Measurements from ENCODE around the gene CD82. TPM values are rescaled to one million over a fixed set of nuclear protein-coding genes. Genes with fewer than 3 reads are reported as not detected.

Gene CD82
- total RNA-seq, 2 experiments from 2014 or later = 1.2 to 6.4 TPM

DNA sequence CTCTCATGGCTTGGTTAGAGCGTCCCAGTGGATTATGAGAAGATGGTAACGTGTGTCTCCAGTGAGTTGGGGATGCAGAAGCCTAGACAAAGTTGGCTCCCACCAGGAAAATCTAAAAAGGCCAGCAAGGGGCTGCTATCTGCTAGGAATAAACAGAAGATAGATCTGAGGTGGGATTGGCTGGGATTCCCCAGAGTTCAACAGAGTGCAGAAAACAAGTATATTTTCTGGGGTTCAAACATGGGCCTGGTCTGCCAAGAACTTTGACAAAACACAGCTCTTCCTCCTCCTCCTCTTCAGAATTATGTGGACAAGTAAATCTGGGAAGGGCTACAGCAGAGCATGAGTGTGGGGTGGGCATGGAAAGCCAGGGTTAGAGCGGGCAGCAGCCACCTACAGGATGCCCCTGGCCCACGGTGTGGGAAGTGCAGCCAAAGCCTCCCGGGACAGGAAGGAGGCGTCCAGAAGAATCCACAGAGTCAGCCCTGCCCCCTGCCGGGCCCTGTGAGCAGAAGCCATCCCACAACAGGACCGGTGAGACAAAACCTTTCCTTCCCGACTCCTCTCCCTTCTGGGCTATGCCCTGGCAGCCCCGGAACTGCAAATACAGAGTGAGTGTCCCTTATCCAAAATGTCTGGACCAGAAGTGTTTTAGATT is 67.1 kb downstream of the CD82 start:
- intact Hi-C loops (cut with micrococcal nuclease; ENCODE audit: unreplicated experiment) = no loop called here
- H4K20me1 ChIP-seq (ENCODE audit: insufficient read depth, low read length) = no peaks in the 10 kb centered on the region
- no peaks in the 10 kb centered on the region for H3K79me2 ChIP-seq (ENCODE audit: insufficient read depth, low read depth, low read length)
- no peaks in the 10 kb centered on the region for H3K9me3 ChIP-seq (ENCODE audit: low read length)
- ChIA-PET POLR2A (no interaction called here), CTCF (ENCODE audit: unreplicated experiment) (no interaction called here)
- peak; percentile 17 for DNase-seq (ENCODE audit: low spot score)
- TF ChIP-seq, protein P1, sequence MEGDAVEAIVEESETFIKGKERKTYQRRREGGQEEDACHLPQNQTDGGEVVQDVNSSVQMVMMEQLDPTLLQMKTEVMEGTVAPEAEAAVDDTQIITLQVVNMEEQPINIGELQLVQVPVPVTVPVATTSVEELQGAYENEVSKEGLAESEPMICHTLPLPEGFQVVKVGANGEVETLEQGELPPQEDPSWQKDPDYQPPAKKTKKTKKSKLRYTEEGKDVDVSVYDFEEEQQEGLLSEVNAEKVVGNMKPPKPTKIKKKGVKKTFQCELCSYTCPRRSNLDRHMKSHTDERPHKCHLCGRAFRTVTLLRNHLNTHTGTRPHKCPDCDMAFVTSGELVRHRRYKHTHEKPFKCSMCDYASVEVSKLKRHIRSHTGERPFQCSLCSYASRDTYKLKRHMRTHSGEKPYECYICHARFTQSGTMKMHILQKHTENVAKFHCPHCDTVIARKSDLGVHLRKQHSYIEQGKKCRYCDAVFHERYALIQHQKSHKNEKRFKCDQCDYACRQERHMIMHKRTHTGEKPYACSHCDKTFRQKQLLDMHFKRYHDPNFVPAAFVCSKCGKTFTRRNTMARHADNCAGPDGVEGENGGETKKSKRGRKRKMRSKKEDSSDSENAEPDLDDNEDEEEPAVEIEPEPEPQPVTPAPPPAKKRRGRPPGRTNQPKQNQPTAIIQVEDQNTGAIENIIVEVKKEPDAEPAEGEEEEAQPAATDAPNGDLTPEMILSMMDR (conservative IDR thresholded peaks at IDR 0.05; ENCODE audit: low read length) = peak; percentile 36
- no peak for TF ChIP-seq EZH2phosphoT487 (IDR thresholded peaks at IDR 0.05; ENCODE audit: borderline replicate concordance, low read depth, low read length)
- no TSS peak for BruUV-seq (replicated peaks)
- no peak overlapping the region for H3K27ac ChIP-seq (ENCODE audit: low read depth, low read length, poor library complexity, severe bottlenecking)
- no peaks in the 10 kb centered on the region for H3K9me2 ChIP-seq (ENCODE audit: insufficient read depth, low read length)
- no peak overlapping the region for H3K4me3 ChIP-seq (ENCODE audit: low read depth, low read length, poor library complexity, severe bottlenecking)
- H3K4me1 ChIP-seq (ENCODE audit: insufficient read depth, low read length, poor library complexity, severe bottlenecking) = peaks cover 6% of the 10 kb centered on the region
- H3K4me2 ChIP-seq (ENCODE audit: low read length) = no peak overlapping the region
- no peak overlapping the region for H2AFZ ChIP-seq (ENCODE audit: low read length)
- H3K36me3 ChIP-seq (ENCODE audit: insufficient read depth, low read length) = no peaks in the 10 kb centered on the region

DNA sequence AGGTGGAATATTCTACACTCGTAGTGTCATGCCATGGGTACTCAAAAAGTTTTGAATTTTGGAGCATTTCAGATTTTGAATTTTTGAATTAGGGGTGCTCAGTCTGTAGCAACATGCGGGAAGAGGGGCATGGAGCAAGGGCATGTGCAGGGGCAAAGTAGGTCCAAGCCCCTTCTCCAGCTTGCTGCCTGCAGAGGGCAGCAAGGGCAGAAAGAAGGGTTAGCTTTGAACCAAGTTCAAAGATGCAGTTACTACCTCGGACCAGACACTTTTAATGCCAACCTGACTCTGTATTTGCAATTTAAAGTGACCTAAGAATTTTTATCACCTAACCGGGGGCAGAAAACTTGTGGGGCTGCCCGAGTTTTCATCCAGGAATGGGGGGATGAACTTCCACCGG is 68.2 kb downstream of the CD82 start:
- TF ChIP-seq EZH2phosphoT487 (IDR thresholded peaks at IDR 0.05; ENCODE audit: borderline replicate concordance, low read depth, low read length) = no peak
- TF ChIP-seq, protein P1 (conservative IDR thresholded peaks at IDR 0.05; ENCODE audit: low read length) = peak; percentile 65
- H3K9me2 ChIP-seq (ENCODE audit: insufficient read depth, low read length) = no peaks in the 10 kb centered on the region
- H2AFZ ChIP-seq (ENCODE audit: low read length) = no peak overlapping the region
- no peak overlapping the region for H3K27ac ChIP-seq (ENCODE audit: low read depth, low read length, poor library complexity, severe bottlenecking)
- H4K20me1 ChIP-seq (ENCODE audit: insufficient read depth, low read length) = no peaks in the 10 kb centered on the region
- ChIA-PET CTCF (ENCODE audit: unreplicated experiment) (no interaction called here), POLR2A (no interaction called here)
- H3K79me2 ChIP-seq (ENCODE audit: insufficient read depth, low read depth, low read length) = no peaks in the 10 kb centered on the region
- no peaks in the 10 kb centered on the region for H3K36me3 ChIP-seq (ENCODE audit: insufficient read depth, low read length)
- DNase-seq (ENCODE audit: low spot score) = peak; percentile 11
- BruUV-seq (replicated peaks) = no TSS peak
- peaks cover 6% of the 10 kb centered on the region for H3K4me1 ChIP-seq (ENCODE audit: insufficient read depth, low read length, poor library complexity, severe bottlenecking)
- H3K9me3 ChIP-seq (ENCODE audit: low read length) = no peaks in the 10 kb centered on the region
- no peak overlapping the region for H3K4me2 ChIP-seq (ENCODE audit: low read length)
- H3K4me3 ChIP-seq (ENCODE audit: low read depth, low read length, poor library complexity, severe bottlenecking) = no peak overlapping the region
- intact Hi-C loops (cut with micrococcal nuclease; ENCODE audit: unreplicated experiment) = no loop called here
